DMS 273 treated with DMSO at 0.1 percent for 48 hours (cell line): ENCODE measurements around the gene LIPC.

Experiments used
- DNase-seq: peaks from one replicate; lab custom pipeline; 2025; lab: John Stamatoyannopoulos, UW

LIPC gene

GRCh38 chr15:58458076-58458475, 26.3 kb downstream of the LIPC start:
- DNase-seq: no peak

DNA sequence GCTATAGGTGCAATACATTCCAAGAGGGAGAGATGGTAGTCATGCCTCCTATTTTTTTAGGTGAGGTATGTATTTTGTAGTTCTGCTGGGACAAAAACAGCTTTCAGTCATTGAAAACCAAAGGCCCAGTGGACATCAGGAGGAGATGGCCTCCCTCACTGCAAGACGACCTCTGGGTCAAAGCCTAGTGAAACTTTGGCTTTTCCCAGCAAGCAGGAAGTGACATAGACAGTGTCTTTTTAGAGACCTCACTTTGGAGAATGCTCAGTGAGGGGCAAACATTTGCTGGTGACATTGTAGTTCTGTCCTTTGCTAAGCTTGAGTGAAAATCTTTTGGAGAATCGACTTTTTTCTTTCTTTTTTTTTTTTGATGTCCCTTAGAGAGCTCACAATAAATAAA, 27.3 kb downstream of the LIPC start:
- DNase-seq: no peak

- no peak for DNase-seq
Measured at GRCh38 chr15:58459560-58459959, 27.8 kb downstream of the LIPC start.

- DNase-seq: no peak
Measured at GRCh38 chr15:58460116-58460790, 28.5 kb downstream of the LIPC start.

DNA sequence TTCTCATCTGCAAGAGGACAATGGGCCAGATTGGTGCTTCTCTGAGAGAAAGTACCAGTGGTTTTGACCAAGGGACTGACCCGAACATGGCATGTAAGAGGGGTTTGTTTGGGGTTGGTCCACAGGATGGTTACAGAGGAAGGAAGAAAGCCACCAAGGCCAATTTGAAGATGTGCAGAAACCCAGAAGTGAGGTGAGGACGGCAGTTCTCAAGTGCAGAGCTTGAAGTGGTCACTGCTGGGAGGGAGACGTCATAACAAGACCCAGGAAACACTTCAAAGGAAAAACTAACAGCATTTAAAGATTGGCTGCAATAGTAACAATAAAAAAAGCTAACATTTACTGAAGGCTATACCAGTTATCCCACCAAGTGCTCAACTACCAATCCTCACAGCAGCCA, 29.1 kb downstream of the LIPC start:
- no peak for DNase-seq

DNA sequence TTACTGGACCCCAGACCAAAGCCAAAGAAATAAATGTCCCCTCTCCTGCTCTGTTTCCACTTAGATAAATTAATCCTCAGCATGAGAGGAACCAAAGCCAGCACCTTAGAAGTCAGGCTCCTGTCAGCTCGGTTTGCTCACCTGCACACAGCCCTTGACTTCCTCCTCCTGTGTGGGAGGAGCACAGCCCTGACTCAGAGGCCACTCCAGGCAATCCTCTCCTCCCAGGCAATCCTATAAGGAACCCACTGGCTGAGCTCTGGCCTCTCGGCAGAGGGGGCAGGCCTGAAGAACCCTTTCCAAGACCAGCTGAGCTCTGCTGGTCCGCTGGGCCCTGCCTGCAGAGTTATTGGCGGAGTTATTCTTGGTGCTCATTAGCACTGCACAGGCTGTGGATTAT, 30.8 kb downstream of the LIPC start:
- no peak for DNase-seq

GRCh38 chr15:58462973-58463663, 31.3 kb downstream of the LIPC start:
- no peak for DNase-seq

GRCh38 chr15:58463815-58464650, 32.2 kb downstream of the LIPC start:
- no peak for DNase-seq

GRCh38 chr15:58465070-58465469, 33.3 kb downstream of the LIPC start:
- no peak for DNase-seq

- no peak for DNase-seq
Measured at GRCh38 chr15:58465866-58466517, 34.2 kb downstream of the LIPC start.

DNA sequence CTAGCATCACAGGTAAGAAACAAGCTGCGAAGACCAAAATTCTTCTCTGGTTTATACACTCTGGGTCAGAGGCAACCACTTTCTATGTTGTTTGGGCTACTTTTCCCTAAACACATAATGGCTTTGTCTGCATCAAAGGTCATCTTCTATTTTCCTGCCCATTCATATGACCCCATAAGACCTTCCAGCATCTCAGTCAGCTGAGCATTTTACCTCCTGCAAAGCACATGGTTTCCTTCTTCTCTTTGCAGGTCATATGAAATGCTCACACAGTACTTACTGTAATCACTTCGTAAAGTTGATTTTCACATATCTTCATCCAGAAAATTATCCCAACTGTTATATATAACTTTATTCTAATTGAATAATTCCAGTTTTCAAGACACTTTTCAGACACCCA, 34.8 kb downstream of the LIPC start:
- no peak for DNase-seq

GRCh38 chr15:58467121-58467721, 35.4 kb downstream of the LIPC start:
- DNase-seq: no peak

- DNase-seq: no peak
Measured at GRCh38 chr15:58467722-58468423, 36.1 kb downstream of the LIPC start.

- no peak for DNase-seq
Measured at GRCh38 chr15:58469432-58470353, 37.9 kb downstream of the LIPC start.

DNA sequence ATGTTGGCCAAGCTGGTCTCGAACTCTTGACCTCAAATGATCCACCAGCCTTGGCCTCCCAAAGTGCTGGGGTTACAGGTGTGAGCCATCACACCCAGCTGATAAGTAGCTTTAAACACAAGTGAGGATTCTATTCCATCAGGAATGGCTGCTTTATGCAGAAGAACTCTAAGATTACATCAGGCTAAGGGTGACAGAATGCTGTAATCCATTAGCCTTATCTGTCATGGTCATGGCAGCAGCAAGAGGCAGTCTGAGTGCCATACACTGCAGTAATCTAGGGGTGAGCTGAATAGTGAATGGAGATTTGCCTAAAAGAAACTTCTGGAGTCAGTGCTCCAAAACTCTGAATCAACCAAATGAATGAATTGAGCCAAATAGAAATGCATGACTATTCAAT, 39.6 kb downstream of the LIPC start:
- DNase-seq: no peak

DNA sequence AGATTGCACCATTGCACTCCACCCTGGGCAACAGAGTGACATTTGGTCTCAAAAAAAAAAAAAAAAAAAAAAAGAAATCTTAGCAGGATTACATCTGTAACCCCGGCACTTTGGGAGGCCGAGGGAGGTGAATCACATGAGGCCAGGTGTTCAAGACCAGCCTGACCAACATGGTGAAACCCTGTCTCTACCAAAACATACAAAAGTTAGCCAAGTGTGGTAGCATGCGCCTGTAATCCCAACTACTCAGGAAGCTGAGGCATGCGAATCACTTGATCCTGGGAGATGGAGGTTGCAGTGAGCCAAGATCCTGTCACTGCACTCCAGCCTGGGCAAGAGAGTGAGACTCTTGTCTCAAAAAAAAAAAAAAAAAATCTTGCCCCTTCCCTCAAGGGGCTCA, 40.4 kb downstream of the LIPC start:
- DNase-seq: no peak

- no peak for DNase-seq
Measured at GRCh38 chr15:58472821-58473581, 41.2 kb downstream of the LIPC start.

GRCh38 chr15:58473724-58474123, 41.9 kb downstream of the LIPC start:
- DNase-seq: no peak

DNA sequence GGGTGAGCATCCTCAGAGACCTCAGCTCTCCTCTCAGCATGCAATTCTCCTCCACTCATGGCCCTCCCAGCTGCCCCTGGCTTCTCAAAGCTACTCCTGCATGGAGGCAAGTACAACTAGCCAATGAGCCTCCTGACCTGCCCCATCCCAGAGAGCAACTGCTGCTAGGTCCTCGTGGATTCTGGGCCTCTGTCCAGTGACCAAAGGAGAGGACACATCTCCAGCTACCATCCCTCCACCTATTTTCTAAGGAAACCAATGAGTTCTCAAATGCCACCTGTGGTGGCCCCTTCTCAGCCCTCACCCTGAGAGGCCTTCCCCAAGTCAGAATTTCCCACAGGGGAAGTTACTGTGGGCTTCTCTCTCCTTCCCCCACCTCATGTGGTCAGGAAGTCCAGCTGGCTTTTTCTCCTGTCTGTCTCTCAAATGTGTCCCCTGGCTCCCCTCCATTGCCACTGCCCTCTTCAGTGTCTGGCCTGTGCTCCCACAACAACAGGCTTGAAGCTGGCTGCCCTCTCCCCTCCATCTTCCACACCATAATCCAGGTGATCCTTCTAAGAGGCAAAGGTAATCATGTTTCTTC, 43.0 kb downstream of the LIPC start:
- DNase-seq: no peak
